Measurements from ENCODE around the gene ABHD11.
A peak's percentile ranks its signal among the peaks of the same experiment; 100 is the strongest.
"Not testable (repeated sequence)": the region's sequence is repeated elsewhere in the genome, so short reads cannot be mapped to it uniquely, and the experiment has no call there.

Gene ABHD11

GRCh38 chr7:73738612-73739386 lies at the start of gene ABHD11:
Gene ABHD11 (minus strand): TSS chr7:73738802. CDS start chr7:73738770, 32 bp downstream.
- peak; percentile 58; the same call in 1 of the 2 replicates for TF ChIP-seq ZFX (IDR thresholded peaks at IDR 0.05)
- no peak for TF ChIP-seq CTCF (conservative IDR thresholded peaks at IDR 0.05)
- peak within 1 kb of the TSS; percentile 93 for H3K27ac ChIP-seq

- not testable (repeated sequence) for H3K27ac ChIP-seq
These were observed 49.1 kb upstream of the ABHD11 start for GRCh38 chr7:73787786-73788048.

- no peak overlapping the region for H3K27ac ChIP-seq
- no peak for TF ChIP-seq CTCF (conservative IDR thresholded peaks at IDR 0.05)
- no peak for TF ChIP-seq ZFX (IDR thresholded peaks at IDR 0.05)
These were observed 48.0 kb upstream of the ABHD11 start for GRCh38 chr7:73786588-73786987.

- TF ChIP-seq ZFX (IDR thresholded peaks at IDR 0.05) (no peak), CTCF (conservative IDR thresholded peaks at IDR 0.05) (no peak)
- H3K27ac ChIP-seq = no peak overlapping the region
These were observed 40.9 kb upstream of the ABHD11 start for GRCh38 chr7:73779517-73779916.

DNA sequence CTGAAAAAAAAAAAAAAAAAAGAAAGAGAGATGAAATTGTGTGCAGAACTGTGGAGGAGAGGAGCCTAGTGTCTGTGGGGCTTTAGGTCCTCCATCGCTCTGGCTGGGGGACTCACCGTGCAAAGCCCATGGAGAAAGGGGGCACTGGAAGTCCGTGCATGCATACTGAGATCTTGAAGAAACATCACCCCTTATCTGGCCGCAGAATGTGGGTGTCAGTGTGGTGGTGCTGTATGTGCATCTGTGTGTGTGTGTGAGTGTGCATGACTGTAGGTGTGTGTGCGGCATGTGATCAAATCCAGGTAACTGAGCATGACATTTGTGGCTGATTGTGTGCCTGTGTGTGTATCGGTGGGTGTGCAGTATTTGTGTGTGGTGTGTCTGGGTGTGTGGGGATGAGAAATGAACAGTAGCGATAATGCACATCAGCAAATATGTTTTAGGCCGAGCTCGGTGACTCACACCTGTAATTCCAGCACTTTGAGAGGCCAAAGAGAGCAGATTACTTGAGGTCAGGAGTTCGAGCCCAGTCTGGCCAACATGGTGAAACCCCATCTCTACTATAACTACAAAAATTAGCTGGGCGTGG lies 40.3 kb upstream of the ABHD11 start:
- TF ChIP-seq ZFX (IDR thresholded peaks at IDR 0.05) (no peak), CTCF (conservative IDR thresholded peaks at IDR 0.05) (no peak)
- no peak overlapping the region for H3K27ac ChIP-seq

DNA sequence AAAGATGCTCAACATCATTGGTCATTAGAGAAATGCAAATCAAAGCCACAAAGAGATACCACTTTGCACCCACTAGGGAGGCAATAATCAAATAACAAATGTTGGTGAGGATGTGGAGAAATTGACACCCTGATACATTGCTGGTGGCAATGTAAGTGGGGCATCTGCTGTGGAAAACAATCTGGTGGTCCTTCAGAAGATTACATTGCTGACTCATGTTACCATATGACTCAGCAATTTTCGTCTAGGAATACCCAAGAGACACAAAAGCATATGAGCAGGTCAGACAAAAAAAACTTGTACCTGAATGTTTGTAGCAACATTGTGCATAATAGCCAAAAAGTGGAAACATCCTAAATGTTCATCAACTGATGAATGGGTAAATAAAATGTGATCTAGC lies 36.3 kb upstream of the ABHD11 start:
- H3K27ac ChIP-seq = no peak overlapping the region
- TF ChIP-seq ZFX (IDR thresholded peaks at IDR 0.05) (no peak), CTCF (conservative IDR thresholded peaks at IDR 0.05) (no peak)

- no peak overlapping the region for H3K27ac ChIP-seq
- no peak for TF ChIP-seq ZFX (IDR thresholded peaks at IDR 0.05)
- TF ChIP-seq CTCF (conservative IDR thresholded peaks at IDR 0.05) = no peak
These were observed 35.3 kb upstream of the ABHD11 start for GRCh38 chr7:73773700-73774517.

Measured in C4-2B (cell line).